Measurements from ENCODE around the gene TBCEL. TPM values are rescaled to one million over a fixed set of nuclear protein-coding genes. Genes with fewer than 3 reads are reported as not detected.

Gene TBCEL
- total and polyA plus RNA-seq, 10 of the 15 experiments (the other 5 are each of a cell fraction or from before 2014, with no cell fraction given) = 2.0 to 10.4 (median 7.3) TPM

- no peak for TF ChIP-seq SKIL (IDR thresholded peaks at IDR 0.05; ENCODE audit: low read depth, poor library complexity, severe bottlenecking)
- no peak for TF ChIP-seq NR2C1 (IDR thresholded peaks at IDR 0.05)
- TF ChIP-seq BCL11A (IDR thresholded peaks at IDR 0.05; ENCODE audit: low read depth, low read length) = no peak
- TF ChIP-seq CHD1 (IDR thresholded peaks at IDR 0.05; ENCODE audit: low read depth, low read length) = no peak
Observed at GRCh38 chr11:121132211-121132976, 108.5 kb downstream of the TBCEL start (continued).

DNA sequence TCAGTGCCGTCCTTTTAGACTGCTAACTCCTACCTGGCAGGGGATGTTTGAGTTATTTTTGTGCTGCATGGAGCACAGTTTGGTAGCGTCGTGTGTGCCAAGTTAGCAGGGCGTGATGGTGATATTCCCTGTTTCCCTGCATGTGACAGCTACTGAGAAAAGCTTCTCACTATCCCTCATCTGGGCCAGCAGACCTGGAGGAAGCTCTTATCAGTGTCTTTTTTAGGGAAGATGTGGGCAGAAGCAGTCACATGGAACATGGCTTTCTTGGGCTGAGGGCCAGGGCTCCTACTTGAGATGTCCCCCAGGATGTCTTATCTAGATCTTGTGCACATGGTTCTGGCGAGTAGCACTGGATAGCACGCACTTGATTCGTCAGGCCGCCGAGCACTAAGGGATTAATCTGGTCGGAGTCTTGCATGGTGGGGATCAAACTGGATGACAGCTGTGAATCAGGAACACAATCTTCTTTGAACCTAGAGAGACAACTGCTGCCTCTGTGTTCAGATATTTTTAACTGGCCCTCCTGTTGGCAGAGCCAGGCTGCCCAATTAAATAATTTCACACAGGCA is 110.9 kb downstream of the TBCEL start:
- H3K36me3 ChIP-seq (ENCODE audit: control insufficient read depth in 2 of 2, insufficient read depth in 2 of 2, low read length in 1 of 2) = no peaks in the 10 kb centered on the region
- no peak overlapping the region for H2AFZ ChIP-seq (ENCODE audit: control insufficient read depth, low read depth, low read length)
- no peaks in the 10 kb centered on the region for H3K79me2 ChIP-seq (ENCODE audit: control insufficient read depth, insufficient read depth, low read length)
- TF ChIP-seq DPF2 (IDR thresholded peaks at IDR 0.05) (no peak), STAT3 (IDR thresholded peaks at IDR 0.05; ENCODE audit: low read depth, low read length) (no peak), EED (IDR thresholded peaks at IDR 0.05; ENCODE audit: low read depth) (no peak), ZBTB33 (IDR thresholded peaks at IDR 0.05) (no peak), CREM (IDR thresholded peaks at IDR 0.05; ENCODE audit: low read depth) (no peak), MXI1 (IDR thresholded peaks at IDR 0.05; ENCODE audit: low read depth, low read length) (no peak), SIN3A (IDR thresholded peaks at IDR 0.05; ENCODE audit: low read depth, low read length) (no peak), ZNF217 (IDR thresholded peaks at IDR 0.05) (no peak), MLLT1 (IDR thresholded peaks at IDR 0.05) (no peak), MTA3 (IDR thresholded peaks at IDR 0.05; ENCODE audit: borderline replicate concordance, low read length) (no peak)
- intact Hi-C loops (cut with micrococcal nuclease; ENCODE audit: unreplicated experiment) (no loop called here), in situ Hi-C loops (cut with MboI) (no loop called here)
- H3K9ac ChIP-seq (ENCODE audit: control insufficient read depth, insufficient read depth, low read length) = no peak overlapping the region
- no peaks in the 10 kb centered on the region for H4K20me1 ChIP-seq (ENCODE audit: control insufficient read depth, insufficient read depth)
- CTCF ChIA-PET = no interaction called here
- RAD21 ChIA-PET (ENCODE audit: unreplicated experiment) = no interaction called here
- H3K27me3 ChIP-seq (replicated peaks in 1 of 2; ENCODE audit: control insufficient read depth in 2 of 2, insufficient read depth in 2 of 2, low read length in 1 of 2) = peaks cover 0 to 1% of the 10 kb centered on the region in 2 experiments; a peak in 1 of 4 replicates
- no peak for ATAC-seq
- POLR2A ChIA-PET = no interaction called here
- 53% methylated on average over 10 of the region's 10 CpGs for WGBS (ENCODE audit: insufficient coverage, insufficient replicate concordance, low lambda C conversion rate, missing lambda C conversion rate)
- BruUV-seq (replicated peaks) = no TSS peak
- no peak overlapping the region for H3K4me3 ChIP-seq
- no peaks in the 10 kb centered on the region for H3K4me1 ChIP-seq (ENCODE audit: control insufficient read depth, insufficient read depth, low read length)
- DNase-seq (ENCODE audit: low read depth, low spot score) = no peak
- H3K4me2 ChIP-seq (ENCODE audit: control insufficient read depth, insufficient read depth) = no peak overlapping the region
- H3K9me3 ChIP-seq (replicated peaks; ENCODE audit: control insufficient read depth, insufficient read depth, low read length) = no peaks in the 10 kb centered on the region
- SMC1A ChIA-PET (ENCODE audit: uncharacterized antibody, unreplicated experiment) = no interaction called here
- no peak overlapping the region for H3K27ac ChIP-seq (ENCODE audit: control insufficient read depth, insufficient read depth)
- FAIRE-seq = no peak
